ENCODE results near the gene FBXL16.

DNA sequence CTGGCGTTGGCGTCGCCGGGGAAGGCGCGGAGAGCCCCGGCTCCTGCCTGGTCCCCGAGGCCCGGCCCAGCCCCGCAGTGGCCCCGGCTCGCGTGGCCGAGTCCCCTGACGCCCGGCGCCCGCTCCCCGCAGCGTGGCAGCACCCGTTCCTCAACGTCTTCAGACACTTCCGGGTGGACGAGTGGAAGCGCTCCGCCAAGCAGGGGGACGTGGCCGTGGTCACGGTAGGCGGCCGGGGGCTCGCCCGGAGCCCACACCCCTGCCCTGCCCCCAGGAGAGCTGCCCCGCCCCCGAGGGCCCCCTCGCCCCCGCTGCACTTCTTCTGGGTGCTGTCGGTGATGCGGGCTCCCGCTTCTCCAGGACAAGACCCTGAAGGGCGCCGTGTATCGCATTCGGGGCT lies 56.0 kb downstream of the FBXL16 start:
- TF ChIP-seq, protein P1, sequence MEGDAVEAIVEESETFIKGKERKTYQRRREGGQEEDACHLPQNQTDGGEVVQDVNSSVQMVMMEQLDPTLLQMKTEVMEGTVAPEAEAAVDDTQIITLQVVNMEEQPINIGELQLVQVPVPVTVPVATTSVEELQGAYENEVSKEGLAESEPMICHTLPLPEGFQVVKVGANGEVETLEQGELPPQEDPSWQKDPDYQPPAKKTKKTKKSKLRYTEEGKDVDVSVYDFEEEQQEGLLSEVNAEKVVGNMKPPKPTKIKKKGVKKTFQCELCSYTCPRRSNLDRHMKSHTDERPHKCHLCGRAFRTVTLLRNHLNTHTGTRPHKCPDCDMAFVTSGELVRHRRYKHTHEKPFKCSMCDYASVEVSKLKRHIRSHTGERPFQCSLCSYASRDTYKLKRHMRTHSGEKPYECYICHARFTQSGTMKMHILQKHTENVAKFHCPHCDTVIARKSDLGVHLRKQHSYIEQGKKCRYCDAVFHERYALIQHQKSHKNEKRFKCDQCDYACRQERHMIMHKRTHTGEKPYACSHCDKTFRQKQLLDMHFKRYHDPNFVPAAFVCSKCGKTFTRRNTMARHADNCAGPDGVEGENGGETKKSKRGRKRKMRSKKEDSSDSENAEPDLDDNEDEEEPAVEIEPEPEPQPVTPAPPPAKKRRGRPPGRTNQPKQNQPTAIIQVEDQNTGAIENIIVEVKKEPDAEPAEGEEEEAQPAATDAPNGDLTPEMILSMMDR (conservative IDR thresholded peaks at IDR 0.05 in 1 of 2, IDR thresholded peaks at IDR 0.05 in 1 of 2; ENCODE audit: low read depth in 1 of 2, low read length in 2 of 2), result no peak
- TF ChIP-seq EZH2 (IDR thresholded peaks at IDR 0.05; ENCODE audit: low read length, missing control alignments), result no peak
